Transverse colon (tissue), 4 donors: ENCODE results near the gene OR2V1.
"Not testable (repeated sequence)": the region's sequence is repeated elsewhere in the genome, so short reads cannot be mapped to it uniquely, and the experiment has no call there.

ENCODE experiments used
- EP300 ChIP-seq: sonication (generic); formaldehyde crosslinking; IDR thresholded peaks from one replicate; pipeline ENCODE4 v1.6.1; 2017; ENCODE audit warnings: antibody characterized with exemption, low read depth
- POLR2A ChIP-seq: fragments of 450-650 bp; IDR thresholded peaks from one replicate; pipeline ENCODE4 v1.6.1; 2016; ENCODE audit warnings: antibody characterized with exemption, mild to moderate bottlenecking, moderate library complexity
- POLR2AphosphoS5 ChIP-seq, 3 donors: sonication (generic); formaldehyde crosslinking; IDR thresholded peaks; one replicate each; pipeline ENCODE4 v1.6.1; 2016; ENCODE audit warnings: antibody characterized with exemption in 3 of 3
- TF ChIP-seq, protein P1 (sequence below), 5 experiments: fragments of 200-600 bp in 3 of 5; fragments of 450-650 bp in 2 of 5; sonication (generic) in 3 of 5; IDR thresholded peaks; 1 replicate in 2 of 5; 2 replicates in 3 of 5; pipeline ENCODE4 v1.5.1; 2016 to 2017; ENCODE audit warnings: antibody characterized with exemption in 5 of 5, inconsistent platforms in 3 of 5, mild to moderate bottlenecking in 2 of 5, moderate library complexity in 1 of 5

DNA sequence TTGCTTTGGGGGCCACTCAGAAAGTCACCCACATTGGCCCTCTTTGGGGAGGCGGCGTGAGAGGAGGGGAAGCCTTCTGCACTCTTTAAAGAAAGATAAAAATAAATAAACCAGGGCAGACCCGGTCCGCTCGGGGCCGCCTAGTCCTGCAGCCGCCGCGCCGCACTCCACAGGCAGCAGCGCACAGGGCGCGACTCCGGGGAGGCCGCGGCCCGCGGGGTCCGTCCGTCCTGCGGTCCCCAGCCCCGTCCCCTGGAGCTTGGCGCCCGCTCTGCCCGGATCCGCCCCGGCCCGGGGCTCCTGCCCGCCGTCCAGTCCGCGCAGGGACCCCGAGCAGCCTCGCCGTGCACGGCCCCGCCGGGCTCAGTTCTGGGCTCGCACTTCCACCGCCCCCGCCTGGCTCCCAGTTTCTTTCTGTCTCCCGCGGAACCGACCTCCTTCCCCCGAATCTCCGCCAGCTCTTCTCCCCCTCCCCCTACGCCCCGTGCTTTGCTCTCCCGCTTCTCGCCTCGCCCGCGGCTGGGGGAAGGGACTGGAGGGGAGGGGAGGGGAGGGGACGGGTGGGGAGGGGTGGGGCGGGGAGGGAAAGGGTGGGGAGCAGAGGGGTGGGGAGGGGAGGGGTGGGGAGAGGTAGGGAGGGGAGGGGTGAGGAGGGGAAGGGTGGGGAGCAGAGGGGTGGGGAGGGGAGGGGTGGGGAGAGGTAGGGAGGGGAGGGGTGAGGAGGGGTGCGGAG, 33.0 kb downstream of the OR2V1 start:
- TF ChIP-seq, protein P1, sequence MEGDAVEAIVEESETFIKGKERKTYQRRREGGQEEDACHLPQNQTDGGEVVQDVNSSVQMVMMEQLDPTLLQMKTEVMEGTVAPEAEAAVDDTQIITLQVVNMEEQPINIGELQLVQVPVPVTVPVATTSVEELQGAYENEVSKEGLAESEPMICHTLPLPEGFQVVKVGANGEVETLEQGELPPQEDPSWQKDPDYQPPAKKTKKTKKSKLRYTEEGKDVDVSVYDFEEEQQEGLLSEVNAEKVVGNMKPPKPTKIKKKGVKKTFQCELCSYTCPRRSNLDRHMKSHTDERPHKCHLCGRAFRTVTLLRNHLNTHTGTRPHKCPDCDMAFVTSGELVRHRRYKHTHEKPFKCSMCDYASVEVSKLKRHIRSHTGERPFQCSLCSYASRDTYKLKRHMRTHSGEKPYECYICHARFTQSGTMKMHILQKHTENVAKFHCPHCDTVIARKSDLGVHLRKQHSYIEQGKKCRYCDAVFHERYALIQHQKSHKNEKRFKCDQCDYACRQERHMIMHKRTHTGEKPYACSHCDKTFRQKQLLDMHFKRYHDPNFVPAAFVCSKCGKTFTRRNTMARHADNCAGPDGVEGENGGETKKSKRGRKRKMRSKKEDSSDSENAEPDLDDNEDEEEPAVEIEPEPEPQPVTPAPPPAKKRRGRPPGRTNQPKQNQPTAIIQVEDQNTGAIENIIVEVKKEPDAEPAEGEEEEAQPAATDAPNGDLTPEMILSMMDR (IDR thresholded peaks at IDR 0.05): not testable (repeated sequence)
- not testable (repeated sequence) for TF ChIP-seq POLR2A; POLR2AphosphoS5 (IDR thresholded peaks at IDR 0.05); EP300
